Gastrocnemius medialis (tissue), 4 donors: ENCODE measurements around the gene EPHB2. TPM values are rescaled to one million over a fixed set of nuclear protein-coding genes. Genes with fewer than 3 reads are reported as not detected.

Experiments
- ATAC-seq, 2 donors: fragments of 150-250 bp; one replicate each; pipeline ENCODE4 v1.9.1; 2016
- DNase-seq, 2 donors: peaks; one replicate each; pipeline ENCODE4 v3.0.0-alpha.2; 2019
- H3K27ac ChIP-seq, 4 donors: fragments of 200-600 bp; sonication (generic); 1 replicate in 1 of 4; 2 replicates in 3 of 4; pipeline ENCODE4 v1.5.1; 2016 to 2018; ENCODE audit warnings: mild to moderate bottlenecking in 2 of 4, moderate library complexity in 1 of 4
- H3K27me3 ChIP-seq, 3 donors: fragments of 200-600 bp; sonication (generic) in 2 of 3; 1 replicate in 1 of 3; 2 replicates in 2 of 3; pipeline versions ENCODE4 v1.5.1 to v1.6.0; 2016 to 2019; ENCODE audit warnings: mild to moderate bottlenecking in 1 of 3, moderate library complexity in 1 of 3
- H3K36me3 ChIP-seq, 2 donors: fragments of 200-600 bp; sonication (generic) in 1 of 2; one replicate each; pipeline ENCODE4 v1.5.1; 2017 to 2018
- H3K4me1 ChIP-seq, 2 donors: fragments of 200-600 bp; sonication (generic) in 1 of 2; one replicate each; pipeline ENCODE4 v1.5.1; 2016 to 2017; ENCODE audit warnings: mild to moderate bottlenecking in 2 of 2
- H3K4me3 ChIP-seq, 4 donors: fragments of 200-600 bp; sonication (generic) in 3 of 4; 1 replicate in 1 of 4; 2 replicates in 3 of 4; pipeline ENCODE4 v1.5.1; 2016 to 2019; ENCODE audit warnings: mild to moderate bottlenecking in 2 of 4
- H3K9me3 ChIP-seq, 3 donors: fragments of 200-600 bp; sonication (generic) in 2 of 3; 1 replicate in 1 of 3; 2 replicates in 2 of 3; pipeline ENCODE4 v1.5.1; 2016 to 2019
- POLR2A ChIP-seq, 2 donors: fragments of 450-650 bp; IDR thresholded peaks; one replicate each; pipeline ENCODE4 v1.6.1; 2017; ENCODE audit warnings: antibody characterized with exemption in 2 of 2, mild to moderate bottlenecking in 2 of 2, moderate library complexity in 2 of 2
- in situ Hi-C, 4 donors: fragments of 200-750 bp; cut with MboI; loops; one replicate each; pipeline versions ENCODE4 v1.15.0 to v1.8.0; 2017; ENCODE audit warnings: low sequenced_read_pairs in 4 of 4
- intact Hi-C: fragments of 100-400 bp; cut with DNase I; formaldehyde crosslinking; loops from one replicate; pipeline ENCODE4 v1.15.1; 2023; ENCODE audit warnings: low total_unique reads
- total RNA-seq, 4 donors: library from RNA; depleted of rRNA; stranded (reverse); fragments of >200 nt; gene quantifications; one replicate each; pipeline versions ENCODE4 v1.1.0 to v1.2.3, GENCODE V29; 2016
- TF ChIP-seq, protein P1 (sequence below), 5 experiments: fragments of 450-650 bp in 3 of 5; fragments of 200-600 bp in 2 of 5; sonication (generic) in 2 of 5; IDR thresholded peaks in 4 of 5; conservative IDR thresholded peaks in 1 of 5; 1 replicate in 4 of 5; 2 replicates in 1 of 5; pipeline ENCODE4 v1.5.1; 2016 to 2019; ENCODE audit warnings: antibody characterized with exemption in 5 of 5, mild to moderate bottlenecking in 3 of 5, moderate library complexity in 3 of 5

EPHB2 gene
- total RNA-seq, 4 donors from 2014 or later, result 0.07 to 0.58 (median 0.24) TPM; not detected in 1

DNA sequence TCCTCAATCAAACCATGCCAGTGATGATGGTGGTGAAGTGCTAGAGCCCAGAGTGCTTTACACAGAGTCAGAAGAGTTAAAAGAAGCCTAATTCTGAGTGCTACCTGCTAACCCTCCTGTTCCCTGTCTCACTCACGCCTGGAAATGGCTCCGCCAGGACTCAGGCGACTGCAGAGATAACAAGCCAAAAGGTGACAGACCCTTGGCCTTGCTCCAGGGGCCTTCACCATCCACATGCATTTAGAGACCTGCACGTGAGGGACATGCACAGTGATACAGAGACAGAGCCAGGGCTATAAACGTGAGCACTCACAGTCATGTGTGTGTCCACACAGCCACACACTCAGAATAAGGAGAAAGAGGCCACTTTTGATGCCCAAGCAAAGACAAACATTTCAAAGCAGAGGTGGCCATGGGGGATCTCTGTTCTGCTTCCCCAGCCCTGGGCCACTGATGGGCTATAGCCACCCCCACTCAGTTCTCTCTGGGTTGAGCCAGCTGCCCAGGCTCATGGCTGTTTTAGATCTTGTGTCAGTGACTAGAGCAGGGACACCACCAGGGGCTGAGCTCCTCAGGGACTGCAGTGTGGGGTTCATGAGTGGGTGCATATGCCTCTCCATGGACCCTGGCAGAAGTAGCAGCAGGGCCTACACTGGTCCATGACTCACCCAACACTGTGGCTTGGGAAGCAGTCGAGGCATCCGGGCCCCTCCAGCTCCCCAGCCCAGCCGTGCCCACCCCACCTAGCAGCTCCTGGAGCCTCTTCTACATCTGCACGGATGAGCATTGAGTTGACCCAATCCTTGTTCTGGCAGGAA is 117.2 kb downstream of the EPHB2 start:
- Histone ChIP-seq H3K27me3 (no peaks in the 10 kb centered on the region), H3K4me1 (peaks cover 0 to 6% of the 10 kb centered on the region in 2 donors), H3K4me3 (no peak overlapping the region), H3K36me3 (no peaks in the 10 kb centered on the region), H3K27ac (no peak overlapping the region), H3K9me3 (no peaks in the 10 kb centered on the region)
- DNase-seq (no peak), ATAC-seq (no peak)
- intact Hi-C loops, result no loop called here
- in situ Hi-C loops, result no loop called here
- TF ChIP-seq, protein P1, sequence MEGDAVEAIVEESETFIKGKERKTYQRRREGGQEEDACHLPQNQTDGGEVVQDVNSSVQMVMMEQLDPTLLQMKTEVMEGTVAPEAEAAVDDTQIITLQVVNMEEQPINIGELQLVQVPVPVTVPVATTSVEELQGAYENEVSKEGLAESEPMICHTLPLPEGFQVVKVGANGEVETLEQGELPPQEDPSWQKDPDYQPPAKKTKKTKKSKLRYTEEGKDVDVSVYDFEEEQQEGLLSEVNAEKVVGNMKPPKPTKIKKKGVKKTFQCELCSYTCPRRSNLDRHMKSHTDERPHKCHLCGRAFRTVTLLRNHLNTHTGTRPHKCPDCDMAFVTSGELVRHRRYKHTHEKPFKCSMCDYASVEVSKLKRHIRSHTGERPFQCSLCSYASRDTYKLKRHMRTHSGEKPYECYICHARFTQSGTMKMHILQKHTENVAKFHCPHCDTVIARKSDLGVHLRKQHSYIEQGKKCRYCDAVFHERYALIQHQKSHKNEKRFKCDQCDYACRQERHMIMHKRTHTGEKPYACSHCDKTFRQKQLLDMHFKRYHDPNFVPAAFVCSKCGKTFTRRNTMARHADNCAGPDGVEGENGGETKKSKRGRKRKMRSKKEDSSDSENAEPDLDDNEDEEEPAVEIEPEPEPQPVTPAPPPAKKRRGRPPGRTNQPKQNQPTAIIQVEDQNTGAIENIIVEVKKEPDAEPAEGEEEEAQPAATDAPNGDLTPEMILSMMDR (IDR thresholded peaks at IDR 0.05 in 4 of 5, conservative IDR thresholded peaks at IDR 0.05 in 1 of 5), result no peak
- TF ChIP-seq POLR2A (IDR thresholded peaks at IDR 0.05), result no peak

DNA sequence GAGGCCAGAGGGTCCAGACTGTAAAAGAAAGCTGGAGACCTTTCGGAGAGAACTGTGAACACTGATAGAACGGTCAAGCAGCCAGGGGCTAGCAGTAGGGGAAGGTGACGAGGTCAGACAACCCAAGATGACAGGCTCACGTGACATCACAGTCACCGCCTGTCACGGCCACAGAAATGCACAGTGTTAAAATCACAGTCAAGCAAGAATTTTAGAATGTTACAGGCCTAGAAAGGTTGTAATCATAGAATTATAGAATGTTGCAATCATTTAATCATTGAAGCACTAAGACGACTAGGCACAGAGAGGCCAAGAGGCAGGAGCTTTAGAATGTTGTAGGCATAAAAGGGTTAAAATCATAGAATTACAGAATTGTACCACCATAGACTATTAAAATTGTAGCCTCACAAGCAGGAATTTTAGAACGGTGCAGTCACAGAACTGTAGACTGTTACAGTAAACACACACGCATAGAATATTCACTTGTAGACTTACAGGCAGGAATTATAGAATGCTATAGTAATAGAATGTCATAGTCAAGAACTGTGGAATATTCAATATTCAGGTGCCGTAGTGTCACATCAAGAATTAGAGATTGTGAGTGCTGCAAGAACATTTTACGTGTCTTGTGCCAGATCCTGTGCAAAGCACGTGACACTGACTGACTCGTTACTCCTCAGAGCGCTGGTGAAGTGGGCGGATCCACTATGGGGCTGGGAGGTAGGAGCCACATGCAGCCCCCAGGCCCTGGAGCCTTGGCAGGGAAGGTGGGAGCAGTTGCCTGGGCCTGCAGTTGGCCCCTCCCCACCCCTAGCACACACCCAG is 118.1 kb downstream of the EPHB2 start:
- peaks cover 0 to 6% of the 10 kb centered on the region in 2 donors for H3K4me1 ChIP-seq
- no peak overlapping the region for H3K27ac ChIP-seq
- H3K27me3 ChIP-seq, result no peaks in the 10 kb centered on the region
- in situ Hi-C loops, result no loop called here
- TF ChIP-seq POLR2A (IDR thresholded peaks at IDR 0.05), result no peak
- TF ChIP-seq, protein P1 (IDR thresholded peaks at IDR 0.05 in 4 of 5, conservative IDR thresholded peaks at IDR 0.05 in 1 of 5), result no peak
- ATAC-seq, result no peak
- H3K36me3 ChIP-seq, result no peaks in the 10 kb centered on the region
- H3K4me3 ChIP-seq, result no peak overlapping the region
- DNase-seq, result no peak
- intact Hi-C loops, result no loop called here
- H3K9me3 ChIP-seq, result no peaks in the 10 kb centered on the region

DNA sequence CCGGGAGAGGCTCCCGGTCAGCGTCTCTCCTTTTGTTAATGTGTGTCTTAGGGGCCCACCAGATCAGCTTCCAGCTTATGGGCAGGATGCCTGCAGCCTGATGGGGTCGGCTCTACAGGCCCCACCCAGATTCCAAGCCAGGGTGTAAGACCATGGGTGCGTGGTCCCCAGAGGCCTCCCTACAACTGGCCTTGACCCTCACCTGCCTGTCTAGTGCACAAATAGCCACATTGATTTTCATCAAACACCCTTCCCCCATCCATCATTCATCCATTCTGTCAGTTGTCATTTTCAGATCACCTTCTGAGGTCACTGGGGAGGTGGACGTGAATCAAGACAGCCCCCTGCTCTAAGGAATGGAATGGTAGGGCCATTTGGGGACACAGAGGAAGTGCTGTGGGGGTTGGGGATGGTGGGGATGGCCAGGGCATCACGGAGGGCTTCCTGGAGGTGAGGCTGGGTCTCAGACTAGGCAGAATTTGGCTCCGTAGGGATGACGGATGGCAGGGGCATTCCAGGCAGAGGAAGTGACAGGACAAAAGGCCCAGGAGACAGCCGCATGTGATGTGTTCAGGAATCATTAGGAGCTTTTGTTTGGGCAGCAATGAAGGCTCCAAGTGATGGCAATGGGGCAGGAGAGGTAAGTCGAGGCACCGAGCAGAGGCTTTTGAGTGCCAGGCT is 118.8 kb downstream of the EPHB2 start:
- Histone ChIP-seq H3K36me3 (no peaks in the 10 kb centered on the region), H3K4me3 (no peak overlapping the region), H3K27me3 (no peaks in the 10 kb centered on the region), H3K27ac (no peak overlapping the region), H3K4me1 (peaks cover 0 to 6% of the 10 kb centered on the region in 2 donors), H3K9me3 (no peaks in the 10 kb centered on the region)
- in situ Hi-C loops, result no loop called here
- TF ChIP-seq, protein P1 (IDR thresholded peaks at IDR 0.05 in 4 of 5, conservative IDR thresholded peaks at IDR 0.05 in 1 of 5), result no peak
- TF ChIP-seq POLR2A (IDR thresholded peaks at IDR 0.05), result no peak
- intact Hi-C loops, result no loop called here
- no peak for ATAC-seq
- DNase-seq, result no peak

DNA sequence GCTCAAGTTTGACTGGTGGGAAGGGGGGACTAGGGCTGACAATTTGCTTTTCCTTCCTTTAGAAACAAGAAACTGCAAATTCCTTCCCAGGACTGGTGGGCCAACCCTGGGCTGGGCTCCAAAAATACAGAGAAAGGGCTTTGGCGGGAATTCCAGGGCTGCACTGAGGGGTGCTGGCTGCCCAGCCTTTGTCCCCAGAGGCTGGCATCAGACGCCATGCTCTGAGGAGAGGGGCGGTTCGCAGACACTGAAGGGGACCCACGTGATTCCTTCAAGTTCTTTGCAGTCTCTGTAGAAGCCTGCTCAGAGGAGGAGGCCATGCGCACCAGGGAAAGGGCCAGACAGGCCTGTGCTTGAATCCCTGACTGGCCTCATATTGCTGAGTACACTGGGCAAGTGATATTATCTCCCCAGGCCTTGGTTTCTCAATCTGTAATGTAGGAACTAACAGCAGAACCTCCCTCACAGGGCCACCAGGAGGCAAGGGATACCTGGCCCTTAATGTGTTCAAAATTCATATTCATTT is 119.5 kb downstream of the EPHB2 start:
- intact Hi-C loops (no loop called here), in situ Hi-C loops (no loop called here)
- TF ChIP-seq POLR2A (IDR thresholded peaks at IDR 0.05), result no peak
- TF ChIP-seq, protein P1 (IDR thresholded peaks at IDR 0.05 in 4 of 5, conservative IDR thresholded peaks at IDR 0.05 in 1 of 5), result no peak
- Histone ChIP-seq H3K27me3 (no peaks in the 10 kb centered on the region), H3K27ac (no peak overlapping the region), H3K4me1 (peaks cover 0 to 6% of the 10 kb centered on the region in 2 donors), H3K9me3 (no peaks in the 10 kb centered on the region), H3K4me3 (no peak overlapping the region), H3K36me3 (no peaks in the 10 kb centered on the region)
- no peak for DNase-seq
- no peak for ATAC-seq
